ENCODE measurements around the gene ATP8B4. TPM values are rescaled to one million over a fixed set of nuclear protein-coding genes. Genes with fewer than 3 reads are reported as not detected.
"Not testable (repeated sequence)": the region's sequence is repeated elsewhere in the genome, so short reads cannot be mapped to it uniquely, and the experiment has no call there.

The ATP8B4 gene
- polyA plus RNA-seq, 1 experiment: 1.0 TPM

DNA sequence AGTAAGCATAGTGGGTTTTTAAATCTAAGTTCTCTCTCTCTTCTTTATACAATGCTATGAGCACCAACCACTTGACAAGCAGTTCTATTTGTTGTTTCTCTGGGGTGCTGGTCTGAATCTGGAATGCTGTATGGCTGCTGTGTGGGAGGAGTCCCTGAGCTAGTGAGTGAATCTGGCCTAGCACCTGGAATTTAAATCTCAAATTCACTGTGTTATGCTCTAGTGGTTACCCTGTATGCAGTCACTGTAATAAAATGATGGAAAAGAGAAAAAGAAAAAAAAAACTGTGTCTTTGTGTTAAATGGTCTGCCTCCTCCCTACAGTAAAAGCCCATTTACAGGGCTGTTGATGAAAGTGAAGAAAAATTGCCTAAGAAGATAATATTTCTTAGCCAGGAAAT lies 155.0 kb downstream of the ATP8B4 start:
- CTCF ChIA-PET: no interaction called here
- no peak for DNase-seq (ENCODE audit: low read depth, low spot score)

DNA sequence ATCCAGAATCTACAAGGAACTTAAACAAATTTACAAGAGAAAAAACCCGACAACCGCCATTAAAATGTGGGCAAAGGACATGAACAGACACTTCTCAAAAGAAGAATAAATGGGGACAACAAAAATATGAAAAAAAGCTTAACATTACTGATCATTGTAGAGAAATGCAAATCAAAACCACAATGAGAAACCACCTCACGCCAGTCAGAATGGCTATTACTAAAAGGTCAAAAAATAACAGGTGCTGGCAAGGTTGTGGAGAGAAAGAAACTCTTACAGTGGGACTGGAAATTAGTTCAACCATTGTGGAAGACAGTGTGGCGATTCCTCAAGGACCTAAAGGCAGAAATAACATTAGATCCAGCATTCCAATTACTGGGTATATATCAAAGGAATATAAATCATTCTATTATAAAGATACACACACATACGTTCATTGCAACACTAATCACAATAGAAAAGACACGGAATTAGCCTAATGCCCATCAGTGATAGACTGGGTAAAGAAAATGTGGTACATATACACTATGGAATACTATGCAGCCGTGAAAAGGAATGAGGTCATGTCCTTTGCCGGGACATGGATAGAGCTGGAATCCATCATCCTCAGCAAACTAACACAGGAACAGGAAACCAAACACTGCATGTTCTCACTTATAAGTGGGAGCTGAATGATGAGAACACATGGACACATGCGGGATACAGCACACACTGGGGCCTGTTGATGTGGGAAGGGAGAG lies 155.8 kb downstream of the ATP8B4 start:
- CTCF ChIA-PET; H3K4me3 ChIP-seq (ENCODE audit: low read depth, low read length); POLR2A ChIA-PET; H3K27ac ChIP-seq (ENCODE audit: low read depth, low read length); H3K27me3 ChIP-seq (ENCODE audit: control insufficient read depth, insufficient read depth, low read length); DNase-seq (ENCODE audit: low read depth, low spot score): not testable (repeated sequence)
- H3K9me3 ChIP-seq (ENCODE audit: control insufficient read depth, insufficient read depth, low read length): peaks cover 15% of the 10 kb centered on the region

More for the DNA sequence above, 155.0 kb downstream of the ATP8B4 start:
- no peak overlapping the region for H3K4me3 ChIP-seq (ENCODE audit: low read depth, low read length)
- peaks cover 15% of the 10 kb centered on the region for H3K9me3 ChIP-seq (ENCODE audit: control insufficient read depth, insufficient read depth, low read length)
- TF ChIP-seq, protein P1, sequence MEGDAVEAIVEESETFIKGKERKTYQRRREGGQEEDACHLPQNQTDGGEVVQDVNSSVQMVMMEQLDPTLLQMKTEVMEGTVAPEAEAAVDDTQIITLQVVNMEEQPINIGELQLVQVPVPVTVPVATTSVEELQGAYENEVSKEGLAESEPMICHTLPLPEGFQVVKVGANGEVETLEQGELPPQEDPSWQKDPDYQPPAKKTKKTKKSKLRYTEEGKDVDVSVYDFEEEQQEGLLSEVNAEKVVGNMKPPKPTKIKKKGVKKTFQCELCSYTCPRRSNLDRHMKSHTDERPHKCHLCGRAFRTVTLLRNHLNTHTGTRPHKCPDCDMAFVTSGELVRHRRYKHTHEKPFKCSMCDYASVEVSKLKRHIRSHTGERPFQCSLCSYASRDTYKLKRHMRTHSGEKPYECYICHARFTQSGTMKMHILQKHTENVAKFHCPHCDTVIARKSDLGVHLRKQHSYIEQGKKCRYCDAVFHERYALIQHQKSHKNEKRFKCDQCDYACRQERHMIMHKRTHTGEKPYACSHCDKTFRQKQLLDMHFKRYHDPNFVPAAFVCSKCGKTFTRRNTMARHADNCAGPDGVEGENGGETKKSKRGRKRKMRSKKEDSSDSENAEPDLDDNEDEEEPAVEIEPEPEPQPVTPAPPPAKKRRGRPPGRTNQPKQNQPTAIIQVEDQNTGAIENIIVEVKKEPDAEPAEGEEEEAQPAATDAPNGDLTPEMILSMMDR (IDR thresholded peaks at IDR 0.05; ENCODE audit: low read depth, low read length): no peak
- peaks cover 2% of the 10 kb centered on the region for H3K27me3 ChIP-seq (ENCODE audit: control insufficient read depth, insufficient read depth, low read length)
- no peak overlapping the region for H3K27ac ChIP-seq (ENCODE audit: low read depth, low read length)
- POLR2A ChIA-PET: no interaction called here

DNA sequence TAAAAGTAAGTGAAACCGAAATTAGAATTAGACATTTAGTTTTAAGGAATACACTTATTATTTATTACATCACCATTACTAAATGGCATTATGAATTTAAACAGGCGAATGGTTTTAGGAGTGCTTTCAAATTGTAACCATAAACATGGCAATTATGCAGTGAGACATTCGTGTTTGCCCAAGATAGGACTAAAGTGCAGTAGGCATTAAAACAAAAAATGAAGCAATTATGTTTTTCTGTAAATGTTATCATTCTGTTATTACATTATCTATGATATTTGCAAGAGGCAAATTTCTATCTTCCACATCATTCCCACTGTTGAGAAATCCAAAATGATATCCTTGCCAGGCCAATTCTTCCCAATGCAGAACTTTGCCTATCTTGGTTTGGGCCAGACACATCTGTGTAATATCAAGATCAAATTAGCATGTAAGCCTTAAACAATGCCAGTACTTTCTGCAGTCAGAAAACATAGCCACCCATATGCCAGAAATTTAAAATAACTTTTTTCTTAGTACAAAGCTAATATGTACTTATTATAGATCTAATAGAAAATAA lies 156.9 kb downstream of the ATP8B4 start:
- peaks cover 2% of the 10 kb centered on the region for H3K27me3 ChIP-seq (ENCODE audit: control insufficient read depth, insufficient read depth, low read length)
- H3K4me3 ChIP-seq (ENCODE audit: low read depth, low read length): no peak overlapping the region
- peaks cover 15% of the 10 kb centered on the region for H3K9me3 ChIP-seq (ENCODE audit: control insufficient read depth, insufficient read depth, low read length)
- ChIA-PET POLR2A (no interaction called here), CTCF (no interaction called here)
- H3K27ac ChIP-seq (ENCODE audit: low read depth, low read length): no peak overlapping the region
- no peak for DNase-seq (ENCODE audit: low read depth, low spot score)
- TF ChIP-seq, protein P1 (IDR thresholded peaks at IDR 0.05; ENCODE audit: low read depth, low read length): no peak

DNA sequence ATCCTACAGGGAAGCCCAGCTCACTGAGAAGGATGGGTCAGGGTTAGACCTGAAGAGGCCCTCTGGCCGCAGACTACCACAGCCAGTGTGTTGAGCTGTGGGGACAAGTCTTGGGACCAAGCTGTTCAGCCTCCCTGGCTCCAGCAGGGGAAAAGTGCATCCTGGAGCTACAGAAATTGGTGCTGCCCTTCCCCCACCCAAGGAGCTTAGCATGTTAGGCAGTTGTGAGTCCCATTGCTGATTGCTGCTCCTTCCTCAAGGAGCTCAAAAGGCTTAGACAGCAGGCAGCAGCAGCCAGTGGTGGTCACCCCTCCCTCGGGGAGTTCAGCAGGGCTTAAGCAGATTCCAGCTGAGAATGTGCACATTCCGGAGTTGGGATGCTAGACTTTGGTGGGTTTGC lies 165.6 kb downstream of the ATP8B4 start:
- CTCF ChIA-PET: no interaction called here
- TF ChIP-seq, protein P1 (IDR thresholded peaks at IDR 0.05; ENCODE audit: low read depth, low read length): no peak
- no peaks in the 10 kb centered on the region for H3K9me3 ChIP-seq (ENCODE audit: control insufficient read depth, insufficient read depth, low read length)
- POLR2A ChIA-PET: no interaction called here
- DNase-seq (ENCODE audit: low read depth, low spot score): no peak
- H3K4me3 ChIP-seq (ENCODE audit: low read depth, low read length): no peak overlapping the region
- H3K27me3 ChIP-seq (ENCODE audit: control insufficient read depth, insufficient read depth, low read length): no peaks in the 10 kb centered on the region
- no peak overlapping the region for H3K27ac ChIP-seq (ENCODE audit: low read depth, low read length)

DNA sequence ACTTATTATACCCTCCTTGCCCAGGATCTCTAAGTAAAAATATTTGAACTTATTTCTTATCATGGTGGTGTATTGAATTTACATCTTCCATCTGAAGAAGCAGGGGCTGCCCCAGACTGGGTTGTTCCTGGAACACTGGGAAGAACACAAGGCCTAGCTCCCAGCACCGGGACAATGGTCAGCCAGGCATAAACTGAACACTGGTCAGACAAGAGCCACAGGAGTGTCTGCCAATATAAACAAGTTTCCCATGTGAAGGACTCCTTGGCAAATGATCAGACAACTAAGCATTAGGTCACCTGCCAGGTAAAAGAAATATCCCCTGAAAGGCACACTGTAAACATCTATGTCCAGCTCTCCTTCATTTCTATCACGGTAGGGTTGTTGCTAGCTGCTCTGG lies 172.4 kb downstream of the ATP8B4 start:
- no peak for DNase-seq (ENCODE audit: low read depth, low spot score)
- CTCF ChIA-PET: no interaction called here
- peaks cover 2% of the 10 kb centered on the region; the same call in 1 of the 2 replicates for H3K9me3 ChIP-seq (ENCODE audit: control insufficient read depth, insufficient read depth, low read length)
- POLR2A ChIA-PET: no interaction called here
- no peaks in the 10 kb centered on the region for H3K27me3 ChIP-seq (ENCODE audit: control insufficient read depth, insufficient read depth, low read length)
- H3K4me3 ChIP-seq (ENCODE audit: low read depth, low read length): no peak overlapping the region
- TF ChIP-seq, protein P1 (IDR thresholded peaks at IDR 0.05; ENCODE audit: low read depth, low read length): no peak
- H3K27ac ChIP-seq (ENCODE audit: low read depth, low read length): no peak overlapping the region
